Measurements from ENCODE around the gene ABCB4. TPM values are rescaled to one million over a fixed set of nuclear protein-coding genes. Genes with fewer than 3 reads are reported as not detected.

The ABCB4 gene
- total RNA-seq, 2 experiments from 2014 or later, result not detected

DNA sequence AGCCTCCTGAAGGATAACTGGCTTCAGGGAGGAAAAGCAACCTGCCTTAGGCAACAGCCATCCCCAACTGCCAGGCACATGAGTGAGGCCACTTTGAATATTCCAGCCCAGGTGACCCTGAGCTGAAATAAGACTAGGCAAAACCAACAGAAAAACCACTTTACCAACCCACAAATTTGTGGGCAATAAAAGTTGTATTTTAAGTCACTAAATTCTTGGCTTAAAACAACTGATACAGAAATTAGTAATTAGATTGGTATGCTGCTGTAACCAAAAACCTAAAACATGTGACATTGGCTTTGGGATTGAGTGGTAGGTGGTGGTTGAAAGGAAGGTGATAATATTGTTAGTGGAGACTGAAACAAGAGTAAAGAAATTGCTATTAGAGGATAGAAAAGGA, 39.9 kb downstream of the ABCB4 start:
- Mint-ChIP-seq H3K4me1 (no peaks in the 10 kb centered on the region), H3K27me3 (peaks cover 4% of the 10 kb centered on the region), H3K36me3 (ENCODE audit: low read depth) (no peaks in the 10 kb centered on the region), H3K27ac (no peak overlapping the region), H3K4me3 (no peak overlapping the region), H3K9me3 (no peaks in the 10 kb centered on the region)
- POLR2A ChIA-PET, result no interaction called here
- DNase-seq, result no peak
- CTCF ChIA-PET, result no interaction called here

- Mint-ChIP-seq H3K36me3 (ENCODE audit: low read depth) (no peaks in the 10 kb centered on the region), H3K9me3 (no peaks in the 10 kb centered on the region), H3K4me1 (no peaks in the 10 kb centered on the region), H3K27ac (no peak overlapping the region), H3K4me3 (no peak overlapping the region), H3K27me3 (peaks cover 13% of the 10 kb centered on the region)
- ChIA-PET CTCF (interaction anchor here (1.1 kb wide), 1 partner anchor 9 kb away, joined by 3 read pairs; no protein-coding TSS in a partner anchor), POLR2A (no interaction called here)
- no peak for DNase-seq
Measured at GRCh38 chr7:87432536-87432935, 42.9 kb downstream of the ABCB4 start.

DNA sequence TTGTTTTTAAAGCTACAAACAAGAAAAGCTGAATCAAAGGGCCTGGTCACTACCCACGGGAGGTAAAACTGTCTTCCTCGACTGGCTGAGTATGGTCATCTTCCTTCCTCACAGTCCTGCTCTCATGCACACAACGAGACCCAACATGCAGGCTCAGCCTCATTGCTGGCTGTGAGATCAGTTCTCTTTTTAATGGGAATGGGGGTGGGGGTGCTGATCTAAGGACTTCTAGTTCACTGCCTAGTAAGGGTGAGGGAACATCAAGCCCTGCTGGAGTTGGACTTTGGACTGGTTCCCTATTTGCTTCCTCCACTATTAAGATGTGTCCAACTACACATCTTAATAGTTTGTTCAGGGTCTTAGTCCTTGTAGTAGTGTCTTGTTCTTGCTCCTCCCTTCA, 48.2 kb downstream of the ABCB4 start:
- Mint-ChIP-seq H3K9me3 (no peaks in the 10 kb centered on the region), H3K27me3 (peaks cover 26% of the 10 kb centered on the region), H3K27ac (no peak overlapping the region), H3K4me1 (no peaks in the 10 kb centered on the region), H3K36me3 (ENCODE audit: low read depth) (no peaks in the 10 kb centered on the region), H3K4me3 (no peak overlapping the region)
- CTCF ChIA-PET, result no interaction called here
- POLR2A ChIA-PET, result no interaction called here
- DNase-seq, result no peak

DNA sequence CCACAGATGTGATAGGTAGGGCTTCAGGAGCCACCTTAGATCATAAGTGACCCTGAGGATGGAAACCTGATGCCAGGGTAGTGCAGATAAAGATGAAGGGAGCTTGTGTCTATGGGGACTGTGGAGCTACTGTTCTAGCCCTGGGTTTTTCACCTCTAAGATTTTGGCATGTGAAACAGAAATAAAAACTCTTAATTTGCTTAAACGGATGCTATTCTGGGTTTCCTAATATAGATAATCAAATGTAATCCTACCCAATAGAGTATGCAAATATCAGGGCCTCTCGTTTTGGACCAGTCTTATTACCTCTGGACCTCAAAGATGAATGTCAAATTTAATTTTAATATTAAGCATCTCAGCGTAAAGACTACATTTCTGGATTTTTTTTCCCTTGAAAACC, 49.3 kb downstream of the ABCB4 start:
- POLR2A ChIA-PET, result no interaction called here
- H3K27me3 Mint-ChIP-seq, result peaks cover 22% of the 10 kb centered on the region
- no peak overlapping the region for H3K4me3 Mint-ChIP-seq
- DNase-seq, result no peak
- no peaks in the 10 kb centered on the region for H3K36me3 Mint-ChIP-seq (ENCODE audit: low read depth)
- H3K9me3 Mint-ChIP-seq, result no peaks in the 10 kb centered on the region
- CTCF ChIA-PET, result no interaction called here
- H3K27ac Mint-ChIP-seq, result no peak overlapping the region
- H3K4me1 Mint-ChIP-seq, result no peaks in the 10 kb centered on the region

GRCh38 chr7:87424075-87424474, 51.4 kb downstream of the ABCB4 start:
- no peak for DNase-seq
- POLR2A ChIA-PET, result no interaction called here
- Mint-ChIP-seq H3K27ac (no peak overlapping the region), H3K36me3 (ENCODE audit: low read depth) (no peaks in the 10 kb centered on the region), H3K4me1 (no peaks in the 10 kb centered on the region), H3K4me3 (no peak overlapping the region), H3K9me3 (no peaks in the 10 kb centered on the region), H3K27me3 (peaks cover 22% of the 10 kb centered on the region)
- CTCF ChIA-PET, result no interaction called here

DNA sequence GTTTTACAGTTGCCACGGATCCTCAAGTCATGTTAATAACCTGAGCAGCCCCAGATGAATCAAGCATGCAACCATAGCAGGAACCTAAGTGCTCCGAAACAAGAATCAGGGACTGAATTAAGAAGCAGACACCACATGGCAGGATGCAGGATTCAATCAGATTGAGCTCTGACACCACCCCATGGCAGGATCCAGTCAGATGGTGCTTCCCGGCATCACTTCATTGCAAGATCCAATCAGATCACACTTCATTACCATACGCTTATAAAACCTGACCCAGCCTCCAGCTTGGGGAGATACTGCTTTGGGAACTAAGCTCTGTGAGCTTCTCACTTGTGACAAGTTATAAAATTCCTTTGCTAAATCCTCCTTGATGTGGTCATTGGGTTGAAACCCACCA, 55.3 kb downstream of the ABCB4 start:
- peaks cover 5% of the 10 kb centered on the region for H3K27me3 Mint-ChIP-seq
- no peak overlapping the region for H3K27ac Mint-ChIP-seq
- no peaks in the 10 kb centered on the region for H3K36me3 Mint-ChIP-seq (ENCODE audit: low read depth)
- H3K4me3 Mint-ChIP-seq, result no peak overlapping the region
- DNase-seq, result no peak
- no peaks in the 10 kb centered on the region for H3K4me1 Mint-ChIP-seq
- CTCF ChIA-PET, result interaction anchor here (1.1 kb wide), 1 partner anchor 108 kb away, joined by 3 read pairs; no protein-coding TSS in a partner anchor
- H3K9me3 Mint-ChIP-seq, result no peaks in the 10 kb centered on the region
- POLR2A ChIA-PET, result no interaction called here

DNA sequence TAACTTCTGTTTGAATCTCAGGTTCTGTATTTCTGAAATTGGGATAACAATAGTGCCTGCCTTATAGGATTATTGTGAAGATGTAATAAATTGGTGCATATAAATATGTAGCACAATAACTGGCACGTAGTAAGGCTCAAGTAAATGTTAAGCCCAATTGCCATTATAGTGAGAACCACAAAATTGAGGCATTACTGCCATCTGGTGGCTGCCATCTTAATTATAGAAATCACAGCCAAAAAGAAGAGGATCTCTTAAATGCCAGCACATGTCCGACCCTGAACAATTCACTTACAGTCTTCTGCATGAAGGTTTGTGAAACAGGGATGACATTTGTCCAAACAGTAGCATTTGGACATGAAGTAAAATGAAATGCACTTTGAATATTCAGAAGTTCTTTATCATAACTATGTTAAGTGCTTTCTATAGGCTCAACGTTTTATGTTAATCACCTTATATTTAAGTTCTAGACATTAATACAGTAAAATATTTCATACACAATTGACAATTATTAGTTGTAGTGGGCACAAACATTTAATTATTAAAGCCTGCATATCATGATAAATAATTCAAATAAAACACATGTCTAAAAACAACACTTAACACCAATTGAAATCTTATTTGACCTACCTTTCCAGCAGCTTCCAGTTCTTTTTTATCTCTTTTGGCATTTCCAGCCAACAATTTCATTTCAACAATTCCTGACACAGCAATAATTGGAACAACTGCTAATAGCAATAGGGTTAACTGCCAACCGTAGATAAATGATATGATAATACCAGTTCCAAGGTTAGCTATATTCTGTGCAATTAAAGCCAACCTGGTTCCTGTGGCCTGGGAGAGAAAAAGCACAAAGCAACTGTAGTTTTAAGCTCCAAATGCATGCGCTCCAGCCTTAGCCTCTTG, 58.5 kb downstream of the ABCB4 start:
- ChIA-PET CTCF (interaction anchor here (0.9 to 2.3 kb wide), 6 partner anchors 22 to 105 kb away, joined by 3 to 9 read pairs (median 4); no protein-coding TSS in a partner anchor), POLR2A (no interaction called here)
- no peaks in the 10 kb centered on the region for H3K36me3 Mint-ChIP-seq (ENCODE audit: low read depth)
- no peaks in the 10 kb centered on the region for H3K27me3 Mint-ChIP-seq
- no peaks in the 10 kb centered on the region for H3K9me3 Mint-ChIP-seq
- DNase-seq, result peak; percentile 81
- H3K27ac Mint-ChIP-seq, result no peak overlapping the region
- H3K4me3 Mint-ChIP-seq, result no peak overlapping the region
- no peaks in the 10 kb centered on the region for H3K4me1 Mint-ChIP-seq

GRCh38 chr7:87414794-87415188, 60.7 kb downstream of the ABCB4 start:
- Mint-ChIP-seq H3K4me1 (no peaks in the 10 kb centered on the region), H3K4me3 (no peak overlapping the region), H3K36me3 (ENCODE audit: low read depth) (no peaks in the 10 kb centered on the region), H3K27me3 (no peaks in the 10 kb centered on the region), H3K27ac (no peak overlapping the region), H3K9me3 (no peaks in the 10 kb centered on the region)
- CTCF ChIA-PET, result interaction anchor here (0.6 to 2.3 kb wide), 4 partner anchors 98 to 491 kb away, joined by 3 to 9 read pairs (median 4); no protein-coding TSS in a partner anchor
- DNase-seq, result no peak
- POLR2A ChIA-PET, result no interaction called here

GRCh38 chr7:87413951-87414793, 61.3 kb downstream of the ABCB4 start:
- Mint-ChIP-seq H3K4me3 (no peak overlapping the region), H3K36me3 (ENCODE audit: low read depth) (no peaks in the 10 kb centered on the region), H3K27me3 (no peaks in the 10 kb centered on the region), H3K27ac (no peak overlapping the region), H3K9me3 (no peaks in the 10 kb centered on the region), H3K4me1 (no peaks in the 10 kb centered on the region)
- CTCF ChIA-PET, result interaction anchor here (0.6 to 2.3 kb wide), 5 partner anchors 97 to 492 kb away, joined by 3 to 9 read pairs (median 4); no protein-coding TSS in a partner anchor
- POLR2A ChIA-PET, result no interaction called here
- no peak for DNase-seq

- Mint-ChIP-seq H3K27ac (no peak overlapping the region), H3K4me1 (no peaks in the 10 kb centered on the region), H3K27me3 (peaks cover 2% of the 10 kb centered on the region), H3K9me3 (no peaks in the 10 kb centered on the region), H3K4me3 (no peak overlapping the region), H3K36me3 (ENCODE audit: low read depth) (no peaks in the 10 kb centered on the region)
- ChIA-PET POLR2A (no interaction called here), CTCF (interaction anchor here (1.1 kb wide), 1 partner anchor 101 kb away, joined by 4 read pairs; no protein-coding TSS in a partner anchor)
- DNase-seq, result no peak
Measured at GRCh38 chr7:87413029-87413428, 62.5 kb downstream of the ABCB4 start.

- peaks cover 7% of the 10 kb centered on the region for H3K27me3 Mint-ChIP-seq
- H3K4me1 Mint-ChIP-seq, result no peaks in the 10 kb centered on the region
- no peak overlapping the region for H3K27ac Mint-ChIP-seq
- no peaks in the 10 kb centered on the region for H3K9me3 Mint-ChIP-seq
- POLR2A ChIA-PET, result no interaction called here
- H3K4me3 Mint-ChIP-seq, result no peak overlapping the region
- DNase-seq, result no peak
- CTCF ChIA-PET, result interaction anchor here (0.6 to 1.0 kb wide), 2 partner anchors 99 to 307 kb away, joined by 3 to 4 read pairs; no protein-coding TSS in a partner anchor
- no peaks in the 10 kb centered on the region for H3K36me3 Mint-ChIP-seq (ENCODE audit: low read depth)
Measured at GRCh38 chr7:87411186-87411585, 64.3 kb downstream of the ABCB4 start.

GRCh38 chr7:87404674-87405073, 70.8 kb downstream of the ABCB4 start:
- no peak overlapping the region for H3K4me3 Mint-ChIP-seq
- no peaks in the 10 kb centered on the region for H3K4me1 Mint-ChIP-seq
- H3K27me3 Mint-ChIP-seq, result peaks cover 7% of the 10 kb centered on the region
- CTCF ChIA-PET, result no interaction called here
- no peak for DNase-seq
- POLR2A ChIA-PET, result no interaction called here
- no peaks in the 10 kb centered on the region for H3K36me3 Mint-ChIP-seq (ENCODE audit: low read depth)
- no peak overlapping the region for H3K27ac Mint-ChIP-seq
- no peaks in the 10 kb centered on the region for H3K9me3 Mint-ChIP-seq

DNA sequence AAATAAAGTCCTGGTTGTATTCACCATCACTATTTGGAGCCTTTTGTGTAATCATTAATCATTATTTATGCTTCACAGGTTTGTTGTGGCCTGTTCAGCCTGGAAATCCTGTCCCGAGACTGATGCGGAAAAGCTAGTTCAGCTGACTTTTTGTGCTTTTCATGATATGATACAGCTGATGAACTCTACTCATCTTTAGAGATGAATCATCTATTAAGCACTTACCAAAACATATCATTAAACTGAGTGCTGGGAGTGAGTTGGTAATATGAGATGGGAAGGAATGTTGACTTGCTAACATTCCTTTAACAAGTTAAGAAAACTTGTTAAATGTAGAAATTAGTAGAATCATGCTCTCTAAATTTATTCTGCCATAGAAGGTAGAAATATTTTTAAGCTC, 77.0 kb downstream of the ABCB4 start:
- ChIA-PET CTCF (no interaction called here), POLR2A (no interaction called here)
- Mint-ChIP-seq H3K27ac (no peak overlapping the region), H3K36me3 (ENCODE audit: low read depth) (peaks cover 22% of the 10 kb centered on the region), H3K27me3 (no peaks in the 10 kb centered on the region), H3K4me3 (no peak overlapping the region), H3K4me1 (peaks cover 1% of the 10 kb centered on the region), H3K9me3 (peaks cover 2% of the 10 kb centered on the region)
- no peak for DNase-seq
